Measurements from ENCODE around the gene ANKRD13A.
"Not testable (repeated sequence)": the region's sequence is repeated elsewhere in the genome, so short reads cannot be mapped to it uniquely, and the experiment has no call there.

ANKRD13A gene

DNA sequence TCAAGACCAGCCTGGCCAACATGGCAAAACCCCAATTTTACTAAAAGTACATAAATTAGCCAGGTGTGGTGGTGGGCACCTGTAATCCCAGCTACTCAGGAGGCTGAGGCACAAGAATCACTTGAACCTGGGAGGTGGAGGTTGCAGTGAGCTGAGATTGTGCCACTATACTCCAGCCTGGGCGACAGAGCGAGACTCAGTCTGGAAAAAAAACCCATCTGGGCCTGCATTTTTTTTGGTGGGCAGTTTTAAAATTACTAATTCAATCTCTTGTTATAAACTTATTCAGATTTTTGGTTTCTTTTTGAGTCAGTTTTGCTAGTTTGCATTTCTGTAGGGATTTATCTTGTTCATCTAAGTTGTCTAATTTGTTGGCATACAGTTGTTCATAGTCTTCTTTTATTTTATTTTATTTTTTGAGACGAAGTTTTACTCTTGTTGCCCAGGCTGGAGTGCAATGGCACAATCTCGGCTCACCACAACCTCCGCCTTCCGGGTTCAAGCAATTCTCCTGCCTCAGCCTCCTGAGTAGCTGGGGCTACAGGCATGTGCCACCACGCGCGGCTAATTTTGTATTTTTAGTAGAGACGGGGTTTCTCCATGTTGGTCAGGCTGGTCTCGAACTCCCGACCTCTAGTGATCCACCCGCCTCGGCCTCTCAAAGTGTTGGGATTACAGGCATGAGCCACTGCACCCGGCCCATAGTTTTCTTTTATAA lies 9.6 kb downstream of the ANKRD13A start:
- not testable (repeated sequence) for DNase-seq

DNA sequence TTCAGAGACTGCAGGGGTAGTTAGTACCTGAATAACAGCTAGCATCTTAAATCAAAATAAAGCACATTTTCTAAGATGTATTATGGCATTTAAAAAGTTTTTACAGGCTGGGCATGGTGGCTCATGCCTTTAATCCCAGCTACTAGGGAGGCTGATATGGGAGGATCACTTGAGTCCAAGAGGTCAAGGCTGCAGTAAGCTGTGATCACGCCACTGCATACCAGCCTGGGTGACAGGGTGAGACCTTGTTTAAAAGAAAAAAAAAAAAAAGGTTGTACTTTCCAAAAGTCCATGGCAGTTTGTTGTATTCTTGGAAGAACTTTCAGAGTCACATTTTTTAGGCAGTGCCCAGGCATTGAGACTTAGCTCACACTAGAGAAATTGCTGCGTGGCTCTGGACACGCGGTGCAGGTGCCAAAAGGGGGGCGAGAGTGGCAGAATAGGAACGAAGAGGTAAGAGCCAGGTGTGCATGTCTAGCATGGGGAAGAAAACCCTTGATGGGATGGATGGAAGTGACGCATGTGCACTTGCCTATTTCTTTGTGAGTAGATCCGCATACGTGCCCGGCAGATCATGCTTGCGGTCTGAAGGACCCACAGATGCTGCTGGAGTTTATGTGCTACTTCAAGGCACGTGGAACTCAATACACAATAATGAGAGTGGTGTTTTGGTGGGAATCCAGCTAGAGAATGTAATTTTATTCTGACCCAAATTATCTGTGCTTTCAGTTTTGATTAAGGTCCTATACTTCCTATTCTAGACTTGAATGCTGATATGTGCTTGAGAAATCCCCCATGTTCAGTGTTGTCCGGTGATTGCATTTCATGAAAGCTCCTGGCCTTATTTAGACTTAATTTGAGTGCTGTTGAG lies 11.9 kb downstream of the ANKRD13A start:
- DNase-seq, result no peak

DNA sequence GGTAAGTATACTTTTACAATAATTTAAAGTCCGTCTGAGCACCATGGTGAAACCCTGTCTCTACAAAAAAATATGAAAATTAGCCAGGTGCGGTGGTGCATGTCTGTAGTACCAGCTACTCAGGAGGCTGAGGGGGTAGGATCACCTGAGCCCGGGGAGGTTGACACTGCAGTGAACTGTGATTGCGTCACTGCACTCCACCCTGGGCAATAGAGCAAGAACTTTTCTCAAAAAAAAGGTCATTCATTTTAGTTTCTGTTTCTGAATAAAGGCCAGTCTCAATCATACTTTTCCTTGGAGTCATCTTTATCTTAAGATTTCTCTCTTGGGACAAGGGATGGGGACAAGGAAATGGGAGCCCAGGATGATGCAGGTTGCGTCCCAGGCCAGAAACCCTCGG lies 12.9 kb downstream of the ANKRD13A start:
- DNase-seq, result no peak

DNA sequence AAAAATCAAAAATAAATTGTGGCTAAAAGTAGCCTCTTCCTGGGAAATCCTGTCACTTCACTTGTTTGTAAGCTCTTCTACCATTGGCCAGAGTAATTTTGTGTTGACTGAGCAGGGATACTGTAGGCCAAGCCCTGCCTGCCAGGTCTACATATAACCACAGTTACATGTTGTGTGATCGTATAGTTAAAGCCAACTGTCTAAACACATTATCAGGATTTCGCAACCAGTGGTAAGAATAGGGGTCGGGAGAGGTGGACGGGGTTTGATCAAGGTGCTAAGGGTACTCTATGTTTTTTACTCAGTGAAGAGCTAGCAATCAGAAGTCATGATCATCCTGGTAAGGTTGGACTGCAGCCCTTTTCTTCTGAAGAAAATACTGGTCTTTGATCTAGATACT lies 13.4 kb downstream of the ANKRD13A start:
- no peak for DNase-seq

DNA sequence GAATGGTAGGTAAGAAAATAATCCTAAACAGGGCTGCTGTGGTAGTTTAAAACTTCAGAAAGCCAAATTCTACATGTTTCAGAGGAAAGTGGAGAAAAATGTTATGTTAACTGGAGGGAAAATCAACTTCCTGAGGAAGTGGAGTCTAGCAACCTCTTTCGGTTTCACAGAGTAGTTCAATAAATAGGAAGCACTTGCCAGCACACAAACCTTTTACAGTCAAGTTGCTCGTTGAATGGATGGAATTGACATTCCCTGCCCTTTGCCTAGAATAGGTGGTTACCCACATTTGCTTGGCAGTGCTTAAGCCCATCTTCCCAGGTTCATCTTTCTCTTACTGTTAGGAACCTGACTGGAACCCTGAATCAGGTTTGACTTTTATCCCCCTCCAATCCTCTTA lies 15.9 kb downstream of the ANKRD13A start:
- no peak for DNase-seq

DNA sequence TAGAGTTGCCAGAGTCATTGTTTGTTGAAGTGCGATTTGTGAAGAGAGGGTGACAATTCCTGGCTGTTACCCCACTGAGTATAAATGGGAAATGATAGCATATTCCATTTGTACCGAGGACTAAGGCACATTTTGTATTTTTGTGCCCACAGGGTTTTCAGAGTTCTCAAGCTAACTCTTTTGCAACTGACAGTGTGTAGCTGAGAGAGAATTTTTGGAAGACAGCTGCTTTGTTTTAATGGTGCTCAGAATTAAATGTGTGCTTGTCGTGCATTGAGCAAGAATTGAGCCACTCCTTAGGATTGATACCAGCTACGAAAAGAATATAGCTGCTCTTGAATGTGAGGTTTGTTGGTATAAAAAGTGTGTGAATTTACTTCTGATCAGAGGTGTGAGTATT lies 21.7 kb downstream of the ANKRD13A start:
- DNase-seq, result no peak

DNA sequence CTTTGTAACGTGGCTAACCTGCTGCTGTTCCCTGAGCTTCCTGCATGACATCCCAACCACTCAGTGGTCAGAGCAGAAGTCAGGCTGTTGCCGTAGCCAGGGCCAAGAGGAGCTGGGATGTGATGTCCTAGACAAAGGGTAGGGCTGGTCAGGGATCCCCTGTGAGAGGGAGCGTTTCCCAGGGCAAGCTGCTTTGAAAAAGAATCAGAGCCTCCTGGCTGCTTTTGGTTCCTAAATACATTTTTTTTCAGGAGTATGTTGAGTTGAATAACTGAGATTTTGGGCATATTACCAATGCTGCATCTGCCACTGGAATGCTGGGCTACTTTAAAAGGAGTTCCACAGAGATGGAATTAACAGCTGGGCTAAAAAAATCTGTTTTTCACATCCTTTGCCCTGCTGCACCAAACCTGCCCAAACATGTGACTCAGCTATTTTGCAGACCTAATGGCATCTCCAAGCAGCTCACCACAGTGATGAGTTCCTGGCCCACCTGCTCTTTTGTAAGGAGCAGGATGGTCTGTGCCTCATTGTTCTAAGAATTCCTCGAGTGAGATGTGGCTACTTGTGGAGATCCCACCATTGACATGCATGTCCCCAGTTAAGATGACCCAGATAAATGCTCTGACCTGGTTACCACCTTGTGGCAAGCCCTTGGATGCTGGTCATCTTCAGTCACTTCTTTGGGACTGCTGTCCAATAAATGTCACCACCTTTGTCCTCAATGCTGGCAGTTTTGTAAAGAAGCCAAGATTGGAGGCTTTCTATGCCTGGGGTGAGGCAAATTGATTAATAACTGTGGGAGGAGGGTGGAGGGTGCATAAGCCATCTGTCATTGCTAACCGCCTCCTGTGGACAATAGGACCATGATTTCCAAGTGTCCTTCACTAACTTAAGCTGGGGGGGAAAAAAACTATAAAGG lies 24.1 kb downstream of the ANKRD13A start:
- DNase-seq, result peak; percentile 54

DNA sequence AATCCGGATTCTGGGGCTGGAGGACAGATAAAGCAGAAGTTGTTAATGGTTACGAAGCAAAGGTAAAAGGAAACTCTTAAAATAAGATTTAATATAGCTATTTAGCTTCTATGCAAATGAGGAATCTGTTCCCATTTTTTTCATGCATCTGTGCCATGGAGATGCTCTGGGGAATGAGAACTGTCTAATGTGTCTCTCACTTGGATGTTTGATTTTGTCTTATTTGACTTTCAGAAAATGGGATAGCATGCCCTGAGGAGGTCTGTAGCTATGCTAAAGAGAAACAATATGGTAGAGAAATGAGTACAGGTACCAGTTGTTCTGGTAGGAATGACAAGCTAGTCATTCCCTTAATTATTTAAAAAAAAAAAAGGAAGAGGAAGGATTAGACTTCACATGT lies 24.8 kb downstream of the ANKRD13A start:
- DNase-seq, result no peak

DNA sequence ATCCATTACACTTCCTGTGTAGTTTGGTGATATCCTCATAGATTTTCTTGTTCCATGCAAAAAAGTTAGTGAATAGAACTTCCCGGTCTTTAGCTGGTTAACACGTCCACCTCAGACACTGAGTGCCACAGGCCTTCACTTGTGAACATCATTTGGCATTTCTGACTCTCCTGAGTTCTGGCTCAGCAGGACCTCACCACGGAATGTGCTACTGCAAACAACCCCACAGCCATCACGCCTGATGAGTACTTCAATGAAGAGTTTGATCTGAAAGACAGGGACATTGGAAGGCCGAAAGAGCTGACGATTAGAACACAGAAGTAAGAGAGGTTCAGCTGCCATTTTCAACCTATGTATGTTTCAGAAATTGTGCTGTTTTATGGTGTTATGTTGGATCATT lies 29.1 kb downstream of the ANKRD13A start:
- no peak for DNase-seq

DNA sequence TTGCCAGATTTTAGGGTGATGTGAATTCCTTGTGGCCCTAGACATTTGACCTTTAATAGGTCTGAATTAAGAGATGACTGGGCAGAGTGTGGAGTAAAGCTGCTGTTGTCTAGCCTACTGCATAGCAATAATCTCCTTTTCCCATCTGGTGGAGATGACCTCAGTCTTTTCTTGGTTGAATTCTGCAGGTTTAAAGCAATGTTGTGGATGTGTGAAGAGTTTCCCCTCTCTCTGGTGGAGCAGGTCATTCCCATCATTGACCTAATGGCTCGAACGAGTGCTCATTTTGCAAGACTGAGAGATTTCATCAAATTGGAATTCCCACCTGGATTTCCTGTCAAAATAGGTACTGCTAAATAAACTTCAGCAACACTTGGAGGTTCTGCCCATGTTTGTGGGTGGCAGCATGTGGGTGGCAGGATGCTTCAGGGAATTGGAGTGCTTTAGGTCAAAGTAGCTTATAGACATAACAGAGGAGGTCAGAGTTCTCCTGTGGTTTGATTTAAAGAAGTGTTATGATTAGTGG lies 30.1 kb downstream of the ANKRD13A start:
- no peak for DNase-seq

DNA sequence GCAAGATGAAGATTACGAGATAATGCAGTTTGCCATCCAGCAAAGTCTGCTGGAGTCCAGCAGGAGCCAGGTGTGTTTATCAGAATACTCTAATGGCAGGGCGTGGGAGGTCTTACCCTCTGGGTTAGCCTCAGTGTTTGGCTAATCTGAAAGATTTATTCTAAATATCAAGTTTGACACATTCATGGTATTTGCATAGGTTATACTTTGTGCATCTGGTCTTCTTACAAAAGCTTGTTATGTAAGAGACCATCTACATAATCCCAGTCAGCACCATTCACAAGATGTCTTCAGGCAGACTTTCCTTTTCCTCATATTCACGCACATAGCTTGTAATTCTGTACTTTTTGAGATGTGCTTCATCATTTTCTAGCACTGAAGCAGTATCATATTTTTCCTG lies 34.7 kb downstream of the ANKRD13A start:
- DNase-seq, result no peak

DNA sequence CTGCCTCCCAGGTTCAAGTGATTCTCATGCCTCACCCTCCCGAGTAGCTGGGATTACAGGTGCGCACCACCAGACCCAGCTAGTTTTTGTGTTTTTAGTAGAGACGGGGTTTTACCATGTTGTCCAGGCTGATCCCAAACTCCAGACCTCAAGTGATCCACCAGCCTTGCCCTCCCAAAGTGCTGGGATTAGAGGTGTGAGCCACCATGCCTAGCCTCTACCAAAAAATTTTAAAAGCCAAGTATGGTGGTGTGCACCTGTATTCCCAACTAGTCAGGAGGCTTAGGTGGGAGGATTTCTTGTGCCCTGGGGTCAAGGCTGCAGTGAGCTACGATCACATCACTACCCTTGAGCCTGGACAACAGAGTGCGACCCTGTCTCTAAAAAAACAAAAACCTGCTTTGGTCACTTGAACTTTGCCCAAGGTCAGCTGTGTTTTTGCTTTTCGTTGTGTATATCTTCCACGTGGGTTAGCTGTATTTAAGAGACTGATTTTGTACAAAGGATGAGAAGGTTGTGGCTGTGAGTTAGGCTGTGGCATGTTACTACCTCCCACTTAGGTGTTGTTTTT lies 36.4 kb downstream of the ANKRD13A start:
- DNase-seq, result no peak

DNA sequence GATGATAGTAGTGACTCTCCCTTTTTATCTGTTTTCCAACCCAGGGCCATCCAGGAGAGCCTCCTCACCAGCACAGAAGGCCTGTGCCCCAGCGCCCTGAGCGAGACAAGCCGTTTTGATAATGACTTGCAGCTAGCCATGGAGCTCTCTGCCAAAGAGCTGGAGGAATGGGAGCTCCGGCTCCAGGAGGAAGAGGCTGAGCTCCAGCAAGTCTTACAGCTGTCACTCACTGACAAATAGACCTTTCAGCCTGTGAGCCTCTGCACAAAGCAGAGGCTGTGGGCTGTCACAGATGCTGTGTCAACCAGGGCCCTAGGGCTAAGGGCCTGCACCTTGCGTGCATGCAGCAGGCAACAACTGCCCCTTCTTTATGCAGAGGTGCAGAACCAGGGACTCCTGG lies 38.1 kb downstream of the ANKRD13A start:
- DNase-seq, result no peak

DNA sequence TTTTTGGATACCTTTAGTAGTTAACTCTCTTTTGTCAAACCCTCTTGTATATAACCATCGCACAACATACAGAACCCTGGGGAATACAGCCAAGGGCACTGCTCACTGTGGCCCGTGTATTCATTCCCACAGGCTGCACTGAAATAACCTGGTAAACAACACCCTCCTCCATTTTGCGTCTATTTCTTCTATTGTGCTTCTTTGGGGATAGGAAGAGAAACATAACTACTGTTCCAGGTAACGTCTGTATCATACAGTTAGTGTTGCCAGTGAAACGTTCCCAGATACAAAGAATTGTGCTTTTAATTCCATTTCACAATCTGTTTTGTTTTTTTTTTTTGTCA lies 39.5 kb downstream of the ANKRD13A start:
- no peak for DNase-seq

DNA sequence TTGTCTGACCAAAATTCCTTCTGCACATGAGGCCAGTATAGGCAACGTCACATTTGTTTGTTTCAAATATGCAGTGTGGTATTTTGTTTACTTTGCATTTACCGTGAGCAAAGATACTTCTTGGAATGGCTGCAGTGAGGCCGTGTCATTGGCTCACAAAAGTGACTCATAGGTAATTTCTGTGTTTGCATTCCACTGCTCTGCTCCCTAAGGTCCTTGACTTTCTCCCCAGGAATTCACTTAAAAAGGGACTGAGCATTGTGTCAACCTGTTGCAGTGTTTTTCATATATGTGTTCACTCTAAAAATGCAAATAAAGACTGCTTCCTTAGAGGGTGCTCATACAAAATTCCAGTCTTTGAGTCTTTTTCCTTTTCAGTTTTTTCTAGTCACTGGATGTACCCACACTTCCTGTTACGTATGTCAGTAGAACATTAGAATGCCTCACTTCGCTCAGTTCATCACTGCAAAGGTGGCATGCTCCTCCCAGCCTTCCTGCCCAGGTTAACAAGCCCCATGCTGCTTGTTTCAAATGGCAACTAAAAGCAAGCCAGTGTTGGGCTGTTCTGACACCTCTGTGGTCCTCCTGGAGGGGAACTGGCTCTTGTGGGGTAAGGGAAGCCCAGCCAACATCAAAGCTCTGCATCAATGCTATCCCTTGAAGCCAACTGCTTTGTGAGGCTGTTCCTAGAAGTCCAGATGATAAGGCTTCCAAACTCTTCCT lies 40.0 kb downstream of the ANKRD13A start:
- no peak for DNase-seq

DNA sequence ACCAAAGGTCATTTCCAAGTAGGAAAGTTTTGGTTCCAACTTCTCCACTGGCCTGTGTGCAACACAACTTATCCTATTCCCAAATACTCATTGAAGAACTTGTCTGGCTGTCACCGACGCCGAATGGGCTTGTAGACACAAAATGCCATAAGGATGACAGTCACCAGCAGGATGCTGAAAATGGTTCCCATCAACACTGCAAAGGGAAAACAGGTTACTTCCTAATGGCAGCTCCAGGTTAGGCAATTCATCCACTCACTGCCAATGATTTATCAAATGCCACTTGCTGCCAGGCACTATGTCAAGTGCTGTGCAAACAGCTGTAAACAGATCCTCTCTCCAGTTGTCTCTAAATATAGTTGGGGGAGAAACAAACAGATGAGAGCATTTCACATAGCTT lies 43.0 kb downstream of the ANKRD13A start:
- DNase-seq, result no peak

DNA sequence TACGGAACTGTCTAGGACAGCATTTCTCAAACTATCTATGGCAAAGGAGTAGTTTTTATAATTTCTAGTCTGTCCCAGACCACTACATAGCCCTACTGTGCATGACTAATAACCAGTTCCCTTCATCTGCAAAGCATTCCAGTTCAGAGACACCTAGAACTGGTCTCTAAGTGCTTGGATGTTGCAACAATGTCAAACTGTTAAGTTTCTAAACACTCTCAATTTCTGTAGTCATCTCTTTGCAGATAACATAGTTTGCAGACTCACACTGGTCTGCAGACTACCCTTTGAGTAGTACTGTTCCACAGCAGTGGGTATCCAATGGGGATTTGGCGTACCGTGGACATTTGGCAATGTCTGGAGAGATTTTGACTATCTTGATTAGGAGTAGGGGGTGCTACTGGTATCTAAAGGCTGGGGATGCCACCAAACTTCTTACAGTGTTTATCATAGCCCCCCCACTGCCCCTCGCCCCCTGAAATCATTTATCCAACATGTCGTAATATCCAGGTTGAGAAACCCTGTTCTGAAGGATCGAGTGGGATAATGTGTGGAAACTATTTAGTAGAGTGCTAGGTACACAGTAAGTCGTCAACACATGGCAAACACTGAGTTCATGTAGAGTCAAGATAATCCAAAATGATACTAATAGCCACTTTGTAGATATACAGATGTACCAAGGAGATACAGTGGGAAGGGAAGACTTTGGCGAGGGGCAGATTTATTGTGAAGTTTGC lies 47.4 kb downstream of the ANKRD13A start:
- no peak for DNase-seq

DNA sequence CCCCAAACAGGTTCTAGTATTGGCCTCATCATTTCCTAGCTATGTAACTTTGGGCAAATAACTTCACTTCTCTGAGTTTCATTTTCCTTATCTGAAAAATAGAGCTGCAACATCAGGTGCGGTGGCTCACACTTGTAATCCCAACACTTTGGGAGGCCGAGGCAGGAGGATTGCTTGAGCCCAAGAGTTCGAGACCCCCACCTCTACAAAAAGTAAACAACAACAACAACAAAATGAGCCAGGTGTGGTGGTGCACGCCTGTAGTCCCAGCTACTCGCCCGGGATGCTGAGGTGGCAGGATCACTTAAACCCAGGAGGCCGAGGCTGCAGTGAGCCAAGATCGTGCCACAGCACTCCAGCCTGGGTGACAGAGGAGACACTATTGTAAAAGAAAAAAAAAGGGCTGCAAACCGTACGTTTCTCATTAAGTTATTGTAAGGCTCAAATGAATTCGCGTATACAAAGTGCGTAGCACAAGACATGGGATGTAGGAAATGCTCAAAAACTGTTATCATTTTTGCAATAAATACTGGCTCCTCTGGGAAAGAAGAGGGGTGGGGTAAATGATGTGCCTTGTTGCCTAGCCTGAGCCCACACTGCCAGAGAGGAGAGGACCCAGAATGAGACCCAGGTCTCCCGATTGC lies 48.2 kb downstream of the ANKRD13A start:
- DNase-seq, result no peak

DNA sequence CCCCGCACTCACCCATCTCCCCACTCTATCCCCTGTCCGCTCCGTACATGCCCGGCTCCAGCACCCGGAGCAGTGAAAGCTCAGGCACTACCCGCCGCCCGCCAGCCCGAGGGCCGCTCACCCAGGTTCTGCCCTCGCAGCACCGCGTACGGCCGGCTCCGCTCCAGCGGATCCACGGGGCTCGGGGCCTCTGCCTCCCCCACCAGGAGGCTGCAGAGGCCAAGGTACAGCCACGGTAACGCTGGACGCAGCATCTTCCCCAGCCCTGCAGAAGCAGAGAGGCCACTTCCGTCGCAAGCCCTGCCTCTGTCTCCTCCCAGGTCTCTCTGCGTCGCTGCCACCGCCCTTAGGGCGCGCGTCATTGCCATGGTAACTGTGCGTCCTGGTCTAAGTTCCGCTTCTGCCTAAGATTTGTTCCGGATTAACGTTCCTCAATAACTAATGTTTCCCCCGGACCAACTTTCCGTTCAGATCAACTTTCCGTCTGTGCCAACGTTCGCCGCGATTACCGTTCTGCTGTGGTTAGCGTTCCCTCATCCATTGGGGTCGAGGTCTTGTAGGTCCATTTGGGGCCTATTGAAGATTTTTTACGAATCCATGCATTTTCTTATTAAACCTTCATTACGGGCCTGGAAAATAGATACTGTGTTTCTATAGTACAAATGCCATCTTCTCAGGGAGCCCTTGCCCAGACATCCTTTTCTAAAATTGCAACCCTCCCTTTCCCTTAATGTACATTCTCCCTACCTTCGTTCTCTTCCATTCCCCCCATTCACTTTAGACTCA lies 49.2 kb downstream of the ANKRD13A start, which contains the start of gene C12orf76:
C12orf76 (minus strand) TSS at position 281 of the 786 bp plus-strand sequence; CDS start at position 254, 27 bp downstream.
- DNase-seq, result peak; percentile 96

DNA sequence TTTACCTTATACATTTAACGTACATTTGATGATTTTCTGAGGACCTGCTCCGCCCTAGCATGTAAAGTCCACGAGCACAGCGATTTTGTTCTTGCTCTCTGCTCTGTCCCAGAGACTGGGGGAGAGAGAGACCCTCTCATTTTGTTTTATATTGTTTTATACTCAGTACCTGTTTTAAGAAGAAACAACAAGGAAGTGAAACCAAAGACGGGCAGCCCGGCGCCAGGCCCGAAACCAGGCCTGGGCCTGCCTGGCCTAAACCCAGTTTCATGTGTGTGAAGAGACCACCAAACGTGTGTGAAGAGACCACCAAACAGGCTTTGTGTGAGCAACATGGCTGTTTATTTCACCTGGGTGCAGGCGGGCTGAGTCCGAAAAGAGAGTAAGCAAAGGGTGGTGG lies 49.8 kb downstream of the ANKRD13A start:
- DNase-seq, result not testable (repeated sequence)
